ENCODE results near the gene ZRANB1. TPM values are rescaled to one million over a fixed set of nuclear protein-coding genes. Genes with fewer than 3 reads are reported as not detected.

Gene ZRANB1
- total and polyA plus RNA-seq, 10 of the 15 experiments (the other 5 are each of a cell fraction or from before 2014, with no cell fraction given) = 1.7 to 11.8 (median 6.2) TPM

DNA sequence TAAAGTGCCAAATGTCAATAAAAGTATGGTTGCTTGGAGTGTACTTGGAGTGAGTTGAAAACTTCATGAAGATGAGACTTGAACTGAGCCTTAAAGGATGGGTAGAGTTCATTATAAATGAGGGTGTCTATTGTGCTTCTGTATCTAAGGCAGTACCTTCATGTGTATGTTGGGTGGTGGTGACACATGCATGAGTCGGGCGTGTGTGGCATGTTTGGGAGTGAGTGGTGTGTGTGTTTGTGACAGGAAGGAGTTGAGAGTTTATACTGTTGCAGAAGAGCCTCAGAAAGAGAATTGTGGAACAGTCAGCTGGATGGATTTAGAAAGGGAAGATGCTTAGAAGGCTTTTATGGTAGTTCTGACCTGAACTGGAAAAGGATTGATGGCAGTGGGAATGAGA, 6.0 kb upstream of the ZRANB1 start:
- no peak overlapping the region for H3K4me3 ChIP-seq
- 86% methylated on average over 2 of the region's 2 CpGs for WGBS (ENCODE audit: insufficient coverage, insufficient replicate concordance, low lambda C conversion rate, missing lambda C conversion rate)
- no peak overlapping the region for H2AFZ ChIP-seq (ENCODE audit: control insufficient read depth, low read depth, low read length)
- ChIA-PET RAD21 (ENCODE audit: unreplicated experiment) (no interaction called here), CTCF (no interaction called here), SMC1A (ENCODE audit: uncharacterized antibody, unreplicated experiment) (no interaction called here), POLR2A (no interaction called here)
- H3K27me3 ChIP-seq (replicated peaks in 1 of 2; ENCODE audit: control insufficient read depth in 2 of 2, insufficient read depth in 2 of 2, low read length in 1 of 2) = no peaks in the 10 kb centered on the region
- H4K20me1 ChIP-seq (ENCODE audit: control insufficient read depth, insufficient read depth) = no peaks in the 10 kb centered on the region
- H3K9me3 ChIP-seq (replicated peaks; ENCODE audit: control insufficient read depth, insufficient read depth, low read length) = no peaks in the 10 kb centered on the region; the same call in 1 of the 3 replicates
- in situ Hi-C loops (cut with MboI) (no loop called here), intact Hi-C loops (cut with micrococcal nuclease; ENCODE audit: unreplicated experiment) (no loop called here)
- H3K9ac ChIP-seq (ENCODE audit: control insufficient read depth, insufficient read depth, low read length) = no peak overlapping the region
- H3K4me2 ChIP-seq (ENCODE audit: control insufficient read depth, insufficient read depth) = no peak overlapping the region
- H3K4me1 ChIP-seq (ENCODE audit: control insufficient read depth, insufficient read depth, low read length) = peaks cover 5% of the 10 kb centered on the region; the same call in 1 of the 2 replicates
- no peak for DNase-seq (ENCODE audit: low read depth, low spot score)
- peaks cover 27% of the 10 kb centered on the region for H3K79me2 ChIP-seq (ENCODE audit: control insufficient read depth, insufficient read depth, low read length)
- no TSS peak for BruUV-seq (replicated peaks)
- no peak for ATAC-seq
- TF ChIP-seq BMI1 (IDR thresholded peaks at IDR 0.05; ENCODE audit: borderline replicate concordance) (no peak), JUND (IDR thresholded peaks at IDR 0.05; ENCODE audit: low read depth, low read length) (no peak), RELA (IDR thresholded peaks at IDR 0.05; ENCODE audit: borderline replicate concordance, partially characterized antibody) (no peak), EP300 (IDR thresholded peaks at IDR 0.05; ENCODE audit: borderline replicate concordance in 1 of 2, control insufficient read depth in 1 of 2, low read depth in 2 of 2, low read length in 2 of 2) (no peak), SREBF2 (IDR thresholded peaks at IDR 0.05; ENCODE audit: low read length) (no peak), USF1 (IDR thresholded peaks at IDR 0.05; ENCODE audit: borderline replicate concordance, extremely low read length, insufficient read depth, low read depth, low read length) (no peak), SRF (IDR thresholded peaks at IDR 0.05; ENCODE audit: low read depth in 2 of 2, low read length in 2 of 2) (no peak), ZNF622 (IDR thresholded peaks at IDR 0.05) (no peak), CHD2 (IDR thresholded peaks at IDR 0.05; ENCODE audit: borderline replicate concordance, low read depth, low read length) (no peak), BHLHE40 (IDR thresholded peaks at IDR 0.05; ENCODE audit: borderline replicate concordance in 1 of 2, low read depth in 2 of 2, low read length in 1 of 2) (no peak), HDGF (IDR thresholded peaks at IDR 0.05) (no peak), NFXL1 (IDR thresholded peaks at IDR 0.05; ENCODE audit: borderline replicate concordance) (no peak)
- TF ChIP-seq, protein P1, sequence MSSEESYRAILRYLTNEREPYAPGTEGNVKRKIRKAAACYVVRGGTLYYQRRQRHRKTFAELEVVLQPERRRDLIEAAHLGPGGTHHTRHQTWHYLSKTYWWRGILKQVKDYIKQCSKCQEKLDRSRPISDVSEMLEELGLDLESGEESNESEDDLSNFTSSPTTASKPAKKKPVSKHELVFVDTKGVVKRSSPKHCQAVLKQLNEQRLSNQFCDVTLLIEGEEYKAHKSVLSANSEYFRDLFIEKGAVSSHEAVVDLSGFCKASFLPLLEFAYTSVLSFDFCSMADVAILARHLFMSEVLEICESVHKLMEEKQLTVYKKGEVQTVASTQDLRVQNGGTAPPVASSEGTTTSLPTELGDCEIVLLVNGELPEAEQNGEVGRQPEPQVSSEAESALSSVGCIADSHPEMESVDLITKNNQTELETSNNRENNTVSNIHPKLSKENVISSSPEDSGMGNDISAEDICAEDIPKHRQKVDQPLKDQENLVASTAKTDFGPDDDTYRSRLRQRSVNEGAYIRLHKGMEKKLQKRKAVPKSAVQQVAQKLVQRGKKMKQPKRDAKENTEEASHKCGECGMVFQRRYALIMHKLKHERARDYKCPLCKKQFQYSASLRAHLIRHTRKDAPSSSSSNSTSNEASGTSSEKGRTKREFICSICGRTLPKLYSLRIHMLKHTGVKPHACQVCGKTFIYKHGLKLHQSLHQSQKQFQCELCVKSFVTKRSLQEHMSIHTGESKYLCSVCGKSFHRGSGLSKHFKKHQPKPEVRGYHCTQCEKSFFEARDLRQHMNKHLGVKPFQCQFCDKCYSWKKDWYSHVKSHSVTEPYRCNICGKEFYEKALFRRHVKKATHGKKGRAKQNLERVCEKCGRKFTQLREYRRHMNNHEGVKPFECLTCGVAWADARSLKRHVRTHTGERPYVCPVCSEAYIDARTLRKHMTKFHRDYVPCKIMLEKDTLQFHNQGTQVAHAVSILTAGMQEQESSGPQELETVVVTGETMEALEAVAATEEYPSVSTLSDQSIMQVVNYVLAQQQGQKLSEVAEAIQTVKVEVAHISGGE (CRISPR knock-in tag; IDR thresholded peaks at IDR 0.05) = no peak
- TF ChIP-seq, protein P2, sequence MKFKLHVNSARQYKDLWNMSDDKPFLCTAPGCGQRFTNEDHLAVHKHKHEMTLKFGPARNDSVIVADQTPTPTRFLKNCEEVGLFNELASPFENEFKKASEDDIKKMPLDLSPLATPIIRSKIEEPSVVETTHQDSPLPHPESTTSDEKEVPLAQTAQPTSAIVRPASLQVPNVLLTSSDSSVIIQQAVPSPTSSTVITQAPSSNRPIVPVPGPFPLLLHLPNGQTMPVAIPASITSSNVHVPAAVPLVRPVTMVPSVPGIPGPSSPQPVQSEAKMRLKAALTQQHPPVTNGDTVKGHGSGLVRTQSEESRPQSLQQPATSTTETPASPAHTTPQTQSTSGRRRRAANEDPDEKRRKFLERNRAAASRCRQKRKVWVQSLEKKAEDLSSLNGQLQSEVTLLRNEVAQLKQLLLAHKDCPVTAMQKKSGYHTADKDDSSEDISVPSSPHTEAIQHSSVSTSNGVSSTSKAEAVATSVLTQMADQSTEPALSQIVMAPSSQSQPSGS (IDR thresholded peaks at IDR 0.05; ENCODE audit: low read length) = no peak
- TF ChIP-seq, protein P3, sequence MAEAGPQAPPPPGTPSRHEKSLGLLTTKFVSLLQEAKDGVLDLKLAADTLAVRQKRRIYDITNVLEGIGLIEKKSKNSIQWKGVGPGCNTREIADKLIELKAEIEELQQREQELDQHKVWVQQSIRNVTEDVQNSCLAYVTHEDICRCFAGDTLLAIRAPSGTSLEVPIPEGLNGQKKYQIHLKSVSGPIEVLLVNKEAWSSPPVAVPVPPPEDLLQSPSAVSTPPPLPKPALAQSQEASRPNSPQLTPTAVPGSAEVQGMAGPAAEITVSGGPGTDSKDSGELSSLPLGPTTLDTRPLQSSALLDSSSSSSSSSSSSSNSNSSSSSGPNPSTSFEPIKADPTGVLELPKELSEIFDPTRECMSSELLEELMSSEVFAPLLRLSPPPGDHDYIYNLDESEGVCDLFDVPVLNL (IDR thresholded peaks at IDR 0.05; ENCODE audit: low read depth, low read length) = no peak
- TF ChIP-seq, protein P4, sequence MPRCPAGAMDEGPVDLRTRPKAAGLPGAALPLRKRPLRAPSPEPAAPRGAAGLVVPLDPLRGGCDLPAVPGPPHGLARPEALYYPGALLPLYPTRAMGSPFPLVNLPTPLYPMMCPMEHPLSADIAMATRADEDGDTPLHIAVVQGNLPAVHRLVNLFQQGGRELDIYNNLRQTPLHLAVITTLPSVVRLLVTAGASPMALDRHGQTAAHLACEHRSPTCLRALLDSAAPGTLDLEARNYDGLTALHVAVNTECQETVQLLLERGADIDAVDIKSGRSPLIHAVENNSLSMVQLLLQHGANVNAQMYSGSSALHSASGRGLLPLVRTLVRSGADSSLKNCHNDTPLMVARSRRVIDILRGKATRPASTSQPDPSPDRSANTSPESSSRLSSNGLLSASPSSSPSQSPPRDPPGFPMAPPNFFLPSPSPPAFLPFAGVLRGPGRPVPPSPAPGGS (IDR thresholded peaks at IDR 0.05; ENCODE audit: borderline replicate concordance, insufficient read depth, low read depth, low read length, poor library complexity, severe bottlenecking) = no peak
- FAIRE-seq = no peak
- H3K36me3 ChIP-seq (ENCODE audit: control insufficient read depth in 2 of 2, insufficient read depth in 2 of 2, low read length in 1 of 2) = no peaks in the 10 kb centered on the region
- no peak overlapping the region for H3K27ac ChIP-seq (ENCODE audit: control insufficient read depth, insufficient read depth)
